GM20431 (cell line): ENCODE measurements around the gene NLGN3.

Experiments
- in situ Hi-C: fragments of 300-500 bp; cut with MseI, MboI; formaldehyde crosslinking; loops from one replicate; pipeline ENCODE4 v1.15.0; 2020; ENCODE audit warnings: low sequenced_read_pairs; ENCODE audit not compliant: unreplicated experiment

The NLGN3 gene

DNA sequence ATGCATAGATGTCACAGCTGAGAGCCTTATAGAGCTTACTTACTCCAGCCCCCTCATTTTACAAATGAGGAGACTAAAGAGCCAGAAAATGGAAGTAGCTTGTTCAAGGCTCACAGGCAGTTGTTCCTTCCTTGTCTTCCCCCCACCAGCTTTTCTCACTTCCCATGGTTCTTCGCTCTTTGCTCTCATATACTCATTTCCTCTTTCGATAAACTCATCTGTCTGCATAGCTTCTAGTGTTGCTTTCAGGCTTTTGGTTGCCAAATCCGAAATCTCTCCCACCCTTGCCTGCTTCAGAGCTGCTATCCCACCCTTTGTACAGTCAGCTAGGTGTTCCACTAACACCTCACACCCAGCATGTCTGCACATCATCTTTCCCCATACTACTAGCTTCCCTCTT, 53.4 kb downstream of the NLGN3 start:
- in situ Hi-C loops: no loop called here

DNA sequence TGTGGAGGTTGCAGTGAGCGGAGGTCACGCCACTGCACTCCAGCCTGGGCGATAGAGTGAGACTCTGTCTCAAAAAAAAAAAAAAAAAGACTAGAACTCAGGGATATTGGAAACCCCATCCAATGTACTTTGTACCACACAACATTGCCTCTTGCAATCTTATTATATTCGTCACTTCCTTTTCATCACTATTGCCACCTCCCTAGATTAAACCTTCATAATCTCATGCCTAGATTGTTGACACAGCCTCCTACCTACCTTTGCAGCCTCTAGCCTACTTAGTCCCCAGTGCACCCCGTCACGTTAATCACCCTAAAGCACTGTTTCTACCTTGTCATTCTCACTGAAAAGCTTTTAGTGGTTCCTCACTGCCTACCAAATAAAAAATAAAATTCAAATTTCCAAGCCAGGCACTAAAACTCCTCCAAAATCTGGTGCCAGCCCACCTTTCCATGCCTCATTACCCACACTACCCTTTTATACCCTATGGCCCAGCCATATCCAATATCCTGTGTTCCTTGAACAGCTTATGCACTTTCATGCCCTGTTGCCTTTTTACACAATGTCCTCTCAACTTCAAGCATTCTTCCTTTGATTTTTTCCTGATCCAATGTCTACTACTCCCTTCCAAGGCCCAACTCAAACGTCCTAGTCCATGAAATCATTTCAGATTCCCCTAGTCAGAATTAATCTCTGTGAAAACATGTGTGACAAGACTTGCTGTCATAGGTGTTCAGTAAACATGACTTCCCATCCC, 54.8 kb downstream of the NLGN3 start:
- in situ Hi-C loops: no loop called here

DNA sequence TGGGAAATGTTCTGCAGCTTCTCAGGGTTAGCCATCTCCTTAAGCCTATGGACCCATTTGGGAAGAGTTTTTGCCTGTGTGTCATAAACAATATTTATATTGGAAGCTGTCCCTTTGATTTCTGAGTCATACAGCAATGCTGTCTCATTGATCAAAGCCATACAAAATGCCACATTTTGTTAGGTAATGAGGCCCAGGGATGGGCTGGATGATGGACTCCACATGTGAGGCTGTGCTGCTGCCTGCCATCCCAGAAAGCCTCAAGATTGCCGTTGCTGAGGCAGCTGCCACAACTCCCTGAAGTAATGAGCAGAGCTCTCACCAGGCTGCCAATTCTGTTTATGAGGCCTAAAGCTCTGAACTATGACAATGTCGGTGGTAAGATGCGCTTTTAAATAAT, 66.2 kb downstream of the NLGN3 start:
- in situ Hi-C loops: no loop called here

DNA sequence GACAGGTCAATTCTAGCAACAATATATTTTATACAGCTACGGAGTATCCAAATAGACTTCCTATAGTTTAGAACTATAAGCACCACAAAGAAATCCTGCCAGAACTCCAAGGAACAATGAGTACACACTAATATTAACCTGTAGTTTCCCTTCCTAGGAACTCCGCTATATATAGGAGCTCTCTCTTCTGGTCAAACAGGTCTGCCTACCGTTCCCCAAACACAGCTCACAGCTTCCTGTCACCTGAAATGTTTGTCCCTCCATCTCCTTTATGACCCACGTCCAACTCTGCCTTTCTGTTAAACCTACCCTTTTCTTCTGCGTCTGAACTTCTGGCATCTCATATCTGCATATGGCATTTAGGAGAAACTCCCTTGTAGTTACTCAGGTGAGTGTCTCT, 67.9 kb downstream of the NLGN3 start:
- in situ Hi-C loops: no loop called here

DNA sequence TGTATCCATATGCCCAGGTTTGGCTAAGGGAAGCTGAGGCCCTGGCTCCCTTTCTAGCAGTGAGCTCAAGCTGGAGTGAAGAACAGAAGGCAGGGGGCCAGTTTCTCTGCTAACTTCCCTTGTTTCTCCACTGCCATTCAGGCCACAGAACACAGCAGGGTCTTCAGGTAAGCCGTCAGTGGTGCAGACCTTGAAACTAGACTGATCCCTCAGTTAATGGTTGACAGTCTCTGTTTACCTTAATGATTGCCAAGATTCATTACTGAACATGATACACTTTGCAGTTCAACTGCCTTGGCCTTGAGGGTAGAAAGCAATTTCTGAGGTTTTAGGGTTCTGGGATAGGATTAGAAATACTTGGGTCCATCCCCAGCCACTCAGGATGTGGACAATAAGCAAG, 69.5 kb downstream of the NLGN3 start:
- in situ Hi-C loops: no loop called here

DNA sequence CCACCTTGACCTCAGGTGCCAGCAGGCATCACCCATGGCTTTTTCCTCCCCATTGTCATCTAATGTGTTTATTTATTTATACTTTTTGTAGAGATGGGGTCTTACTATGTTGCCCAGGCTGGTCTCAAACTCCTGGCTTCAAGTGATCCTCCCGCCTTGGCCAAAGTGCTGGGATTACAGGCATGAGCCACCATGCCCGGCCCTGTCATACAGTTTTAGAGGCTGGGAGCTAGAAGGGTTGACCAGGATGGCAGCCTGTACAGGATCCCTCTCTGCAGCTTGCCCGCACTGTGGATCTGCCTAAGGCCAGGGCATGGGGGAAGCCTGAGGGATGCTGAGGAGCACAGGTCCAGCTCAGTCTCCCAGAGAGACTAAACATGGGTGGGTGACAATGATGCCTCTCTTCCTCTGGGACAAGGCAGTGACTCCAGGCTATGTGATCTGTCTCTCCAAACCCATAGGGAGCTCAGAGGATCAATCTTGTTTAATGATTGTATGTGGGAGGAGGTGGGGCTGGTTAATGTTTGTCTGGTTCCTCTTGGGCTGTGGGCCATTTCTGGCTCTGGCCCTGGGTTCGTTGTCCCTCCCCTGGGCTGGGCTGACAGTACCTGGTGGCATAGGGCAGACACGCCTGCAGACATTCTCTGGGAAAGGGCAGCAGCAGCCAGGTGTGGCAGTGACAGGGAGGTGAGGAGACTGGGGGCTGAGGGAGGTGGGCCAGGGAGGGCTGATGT, 70.1 kb downstream of the NLGN3 start:
- in situ Hi-C loops: no loop called here

DNA sequence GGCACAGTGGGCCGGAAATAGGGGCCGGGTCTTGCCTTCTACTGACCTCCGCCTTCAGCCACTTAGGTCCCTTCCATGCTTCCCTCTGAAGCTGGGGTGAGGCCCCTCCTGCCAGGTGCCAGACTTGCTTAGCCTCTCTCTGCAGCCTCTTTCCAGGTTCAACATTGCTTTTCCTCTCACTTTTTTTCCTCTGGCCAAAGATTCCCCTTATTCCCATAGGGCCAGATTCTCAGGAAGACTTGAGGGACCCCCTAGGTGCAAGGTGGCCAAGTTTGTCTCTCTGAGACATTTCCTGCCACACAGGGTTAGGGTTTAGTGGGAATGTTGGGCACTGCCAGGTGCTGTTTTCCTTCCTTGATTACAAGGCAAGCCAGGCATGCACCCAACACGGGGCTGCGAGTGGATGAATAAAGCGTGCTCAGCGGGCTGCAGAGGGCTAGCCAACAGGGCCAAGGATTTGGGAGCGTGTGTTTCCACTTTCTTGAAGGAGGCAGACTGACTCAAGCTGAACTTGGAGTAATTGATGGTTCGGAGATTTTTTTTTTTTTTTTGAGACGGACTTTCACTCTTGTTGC, 70.8 kb downstream of the NLGN3 start:
- in situ Hi-C loops: no loop called here

DNA sequence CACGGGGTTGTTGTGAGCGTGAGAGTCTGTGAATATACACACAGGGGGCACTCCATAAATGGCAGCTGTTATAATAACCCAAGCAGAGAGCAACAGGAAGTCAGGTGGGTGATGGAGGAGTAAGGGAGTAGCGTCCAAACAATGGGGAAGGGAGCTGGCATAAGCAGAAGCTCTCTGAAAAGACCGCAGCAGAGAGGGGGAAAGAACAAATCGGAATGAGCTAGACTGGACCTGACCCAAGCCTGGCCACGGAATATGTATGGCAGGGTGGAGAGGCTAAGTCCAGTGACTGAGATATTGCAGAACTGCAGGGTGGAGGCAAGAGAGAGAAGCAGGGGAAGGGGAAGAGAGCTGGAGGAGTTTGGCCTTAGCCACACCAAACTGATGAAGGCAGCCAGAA, 71.8 kb downstream of the NLGN3 start:
- in situ Hi-C loops: no loop called here

DNA sequence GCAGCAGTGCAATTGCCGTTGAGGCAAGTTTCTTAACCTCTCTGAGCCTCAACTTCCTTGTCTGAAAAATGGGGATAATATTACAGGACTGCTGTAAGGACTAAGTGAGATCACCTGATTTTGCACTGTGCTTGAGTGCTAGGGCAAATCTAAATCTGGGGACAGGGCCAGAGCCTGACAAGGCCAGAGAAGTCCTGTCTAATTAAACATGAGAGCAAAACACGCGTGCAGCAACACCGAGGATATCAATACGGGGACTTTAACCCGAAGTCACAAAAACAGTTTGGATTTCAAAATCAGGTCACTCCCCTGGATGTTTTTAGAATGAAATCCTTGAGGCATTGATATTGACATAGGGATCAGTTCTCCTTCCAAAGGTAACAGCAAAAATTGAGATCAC, 72.7 kb downstream of the NLGN3 start:
- in situ Hi-C loops: no loop called here
